Measurements from ENCODE around the gene IDI1.

DNA sequence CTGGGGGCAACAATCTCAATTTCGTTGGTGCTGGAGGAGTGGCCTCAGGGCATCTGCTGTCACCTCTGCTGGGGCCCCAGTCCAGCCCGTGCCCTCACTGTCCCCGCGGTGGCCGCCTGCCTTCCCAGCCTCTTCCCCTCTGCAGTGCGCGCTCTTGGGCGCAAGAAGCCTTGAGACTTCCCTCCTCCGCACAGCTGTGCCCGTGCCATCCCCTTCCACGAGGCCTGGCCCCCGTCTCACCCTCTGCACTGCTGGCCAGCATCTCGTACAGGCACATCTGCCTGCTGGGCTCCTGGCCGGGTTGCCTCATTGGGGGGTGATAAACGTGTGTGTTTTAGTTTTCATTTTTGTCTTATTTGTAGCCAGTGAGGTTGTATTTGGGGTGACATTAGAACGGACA, 37.2 kb downstream of the IDI1 start:
- TF ChIP-seq, protein P1, sequence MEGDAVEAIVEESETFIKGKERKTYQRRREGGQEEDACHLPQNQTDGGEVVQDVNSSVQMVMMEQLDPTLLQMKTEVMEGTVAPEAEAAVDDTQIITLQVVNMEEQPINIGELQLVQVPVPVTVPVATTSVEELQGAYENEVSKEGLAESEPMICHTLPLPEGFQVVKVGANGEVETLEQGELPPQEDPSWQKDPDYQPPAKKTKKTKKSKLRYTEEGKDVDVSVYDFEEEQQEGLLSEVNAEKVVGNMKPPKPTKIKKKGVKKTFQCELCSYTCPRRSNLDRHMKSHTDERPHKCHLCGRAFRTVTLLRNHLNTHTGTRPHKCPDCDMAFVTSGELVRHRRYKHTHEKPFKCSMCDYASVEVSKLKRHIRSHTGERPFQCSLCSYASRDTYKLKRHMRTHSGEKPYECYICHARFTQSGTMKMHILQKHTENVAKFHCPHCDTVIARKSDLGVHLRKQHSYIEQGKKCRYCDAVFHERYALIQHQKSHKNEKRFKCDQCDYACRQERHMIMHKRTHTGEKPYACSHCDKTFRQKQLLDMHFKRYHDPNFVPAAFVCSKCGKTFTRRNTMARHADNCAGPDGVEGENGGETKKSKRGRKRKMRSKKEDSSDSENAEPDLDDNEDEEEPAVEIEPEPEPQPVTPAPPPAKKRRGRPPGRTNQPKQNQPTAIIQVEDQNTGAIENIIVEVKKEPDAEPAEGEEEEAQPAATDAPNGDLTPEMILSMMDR (IDR thresholded peaks at IDR 0.05; ENCODE audit: low read length) = no peak
- TF ChIP-seq EZH2 (optimal IDR thresholded peaks at IDR 0.05; ENCODE audit: low read depth, low read length) = no peak

All from MM.1S (cell line).